ENCODE data around the gene KCNE1.
"Not testable (repeated sequence)": the region's sequence is repeated elsewhere in the genome, so short reads cannot be mapped to it uniquely, and the experiment has no call there.

KCNE1 gene

GRCh38 chr21:34513129-34513675 lies 1.2 kb upstream of the KCNE1 start:
- no peak for DNase-seq (ENCODE audit: low read depth in 1 of 2, low spot score in 1 of 2)

- DNase-seq (ENCODE audit: low read depth in 1 of 2, low spot score in 1 of 2): no peak
These were observed 829 bp downstream of the KCNE1 start for GRCh38 chr21:34511181-34511580.

- peak in 1 of 2 donors; percentile 52 for DNase-seq (ENCODE audit: low read depth in 1 of 2, low spot score in 1 of 2)
These were observed 1.6 kb downstream of the KCNE1 start for GRCh38 chr21:34510148-34511142.

GRCh38 chr21:34509151-34509550 lies 2.9 kb downstream of the KCNE1 start:
- DNase-seq (ENCODE audit: low read depth in 1 of 2, low spot score in 1 of 2): no peak

GRCh38 chr21:34504595-34504994 lies 7.4 kb downstream of the KCNE1 start:
- DNase-seq (ENCODE audit: low read depth in 1 of 2, low spot score in 1 of 2): no peak

GRCh38 chr21:34502480-34503106 lies 9.4 kb downstream of the KCNE1 start:
- DNase-seq (ENCODE audit: low read depth in 1 of 2, low spot score in 1 of 2): no peak

GRCh38 chr21:34501716-34502115 lies 10.3 kb downstream of the KCNE1 start:
- DNase-seq (ENCODE audit: low read depth in 1 of 2, low spot score in 1 of 2): no peak

GRCh38 chr21:34500191-34500590 lies 11.8 kb downstream of the KCNE1 start:
- DNase-seq (ENCODE audit: low read depth in 1 of 2, low spot score in 1 of 2): no peak

- DNase-seq (ENCODE audit: low read depth in 1 of 2, low spot score in 1 of 2): no peak
These were observed 12.9 kb downstream of the KCNE1 start for GRCh38 chr21:34499116-34499515.

- no peak for DNase-seq (ENCODE audit: low read depth in 1 of 2, low spot score in 1 of 2)
These were observed 13.4 kb downstream of the KCNE1 start for GRCh38 chr21:34498623-34499022.

- not testable (repeated sequence) for DNase-seq (ENCODE audit: low read depth in 1 of 2, low spot score in 1 of 2)
These were observed 28.2 kb downstream of the KCNE1 start for GRCh38 chr21:34483854-34484253.

- DNase-seq (ENCODE audit: low read depth in 1 of 2, low spot score in 1 of 2): not testable (repeated sequence)
These were observed 28.6 kb downstream of the KCNE1 start for GRCh38 chr21:34483435-34483834.

GRCh38 chr21:34467333-34467732 lies 44.7 kb downstream of the KCNE1 start:
- DNase-seq (ENCODE audit: low read depth in 1 of 2, low spot score in 1 of 2): not testable (repeated sequence)

GRCh38 chr21:34459426-34459825 lies 52.6 kb downstream of the KCNE1 start:
- not testable (repeated sequence) for DNase-seq (ENCODE audit: low read depth in 1 of 2, low spot score in 1 of 2)

GRCh38 chr21:34458266-34458665 lies 53.7 kb downstream of the KCNE1 start:
- DNase-seq (ENCODE audit: low read depth in 1 of 2, low spot score in 1 of 2): not testable (repeated sequence)

GRCh38 chr21:34456180-34456579 lies 55.8 kb downstream of the KCNE1 start:
- not testable (repeated sequence) for DNase-seq (ENCODE audit: low read depth in 1 of 2, low spot score in 1 of 2)

- not testable (repeated sequence) for DNase-seq (ENCODE audit: low read depth in 1 of 2, low spot score in 1 of 2)
These were observed 56.4 kb downstream of the KCNE1 start for GRCh38 chr21:34455628-34456027.

- DNase-seq (ENCODE audit: low read depth in 1 of 2, low spot score in 1 of 2): not testable (repeated sequence)
These were observed 65.0 kb downstream of the KCNE1 start for GRCh38 chr21:34447018-34447417.

- DNase-seq (ENCODE audit: low read depth in 1 of 2, low spot score in 1 of 2): not testable (repeated sequence)
These were observed 68.5 kb downstream of the KCNE1 start for GRCh38 chr21:34443486-34443885.

GRCh38 chr21:34429710-34430109 lies 82.3 kb downstream of the KCNE1 start:
- not testable (repeated sequence) for DNase-seq (ENCODE audit: low read depth in 1 of 2, low spot score in 1 of 2)

- not testable (repeated sequence) for DNase-seq (ENCODE audit: low read depth in 1 of 2, low spot score in 1 of 2)
These were observed 83.6 kb downstream of the KCNE1 start for GRCh38 chr21:34428441-34428840.

- DNase-seq (ENCODE audit: low read depth in 1 of 2, low spot score in 1 of 2): not testable (repeated sequence)
These were observed 84.7 kb downstream of the KCNE1 start for GRCh38 chr21:34427339-34427738.
